CD4-positive, alpha-beta T cell (primary cell): ENCODE measurements around the gene ASCC2. TPM values are rescaled to one million over a fixed set of nuclear protein-coding genes. Genes with fewer than 3 reads are reported as not detected.

Experiments
- ATAC-seq: fragments of 200-7000 bp; cut with Tn5 transposase; one replicate; pipeline ENCODE4 v1.10.0; 2022; ENCODE audit warnings: mild to moderate bottlenecking; ENCODE audit not compliant: poor library complexity
- CTCF ChIA-PET: fragments of 350-600 bp; sonication (Branson Sonifier 250); formaldehyde crosslinking; loops from one replicate; lab custom pipeline; 2021; ENCODE audit warnings: antibody characterized with exemption, inconsistent platforms; lab: Charles Lee
- POLR2A ChIA-PET: fragments of 350-600 bp; sonication (Branson Sonifier 250); formaldehyde crosslinking; loops from one replicate; lab custom pipeline; 2021; ENCODE audit warnings: antibody characterized with exemption, inconsistent platforms; lab: Charles Lee
- DNase-seq, 14 experiments: peaks; one replicate each; pipeline ENCODE4 v3.0.0-alpha.2; 2013 to 2020; ENCODE audit warnings: mixed read lengths in 2 of 14
- H3K27ac ChIP-seq, 2 donors: one replicate each; pipeline versions ENCODE4 v1.5.1 to v1.7.0; 2013; ENCODE audit warnings: low read length in 2 of 2, low read depth in 1 of 2, mild to moderate bottlenecking in 1 of 2
- H3K27me3 ChIP-seq, 2 experiments: 1 replicate in 1 of 2; 2 replicates in 1 of 2; pipeline versions ENCODE4 v1.6.1 to v1.7.0; 2013; ENCODE audit warnings: low read length in 2 of 2, control low read depth in 1 of 2, mild to moderate bottlenecking in 1 of 2, moderate library complexity in 1 of 2; ENCODE audit not compliant: insufficient read depth in 2 of 2, control insufficient read depth in 1 of 2
- H3K36me3 ChIP-seq: one replicate; pipeline ENCODE4 v1.6.1; 2013; ENCODE audit warnings: low read length, control low read depth; ENCODE audit not compliant: insufficient read depth
- H3K4me1 ChIP-seq: one replicate; pipeline ENCODE4 v1.6.1; 2013; ENCODE audit warnings: low read length, control low read depth; ENCODE audit not compliant: insufficient read depth
- H3K4me3 ChIP-seq: one replicate; pipeline ENCODE4 v1.5.1; 2013; ENCODE audit warnings: mild to moderate bottlenecking, low read length, moderate library complexity
- H3K9me3 ChIP-seq, 2 experiments: 1 replicate in 1 of 2; 2 replicates in 1 of 2; pipeline versions ENCODE4 v1.6.1 to v1.7.0; 2013; ENCODE audit warnings: low read length in 2 of 2, mild to moderate bottlenecking in 2 of 2, control low read depth in 1 of 2, moderate library complexity in 1 of 2; ENCODE audit not compliant: control insufficient read depth in 1 of 2, insufficient read depth in 1 of 2
- H3K27ac Mint-ChIP-seq: one replicate; pipeline ENCODE4 v1.8.0; 2020; ENCODE audit warnings: mixed read lengths
- H3K27me3 Mint-ChIP-seq: one replicate; pipeline ENCODE4 v1.8.0; 2021; ENCODE audit warnings: mixed read lengths
- H3K36me3 Mint-ChIP-seq: one replicate; pipeline ENCODE4 v1.8.0; 2021; ENCODE audit warnings: low read depth, mixed read lengths
- H3K4me1 Mint-ChIP-seq: one replicate; pipeline ENCODE4 v1.8.0; 2021; ENCODE audit warnings: low read depth, mixed read lengths
- H3K4me3 Mint-ChIP-seq: one replicate; pipeline ENCODE4 v1.8.0; 2020; ENCODE audit warnings: mild to moderate bottlenecking, mixed read lengths
- H3K9me3 Mint-ChIP-seq: one replicate; pipeline ENCODE4 v1.8.0; 2020; ENCODE audit warnings: mixed read lengths
- intact Hi-C, 2 experiments: fragments of 100-400 bp; cut with DNase I in 1 of 2; cut with micrococcal nuclease in 1 of 2; formaldehyde crosslinking; loops; one replicate each; pipeline versions ENCODE4 v1.15.1 to v1.9.0; 2023 to 2025; cut with DNase I, micrococcal nuclease
- polyA plus RNA-seq, 2 donors: library from polyadenylated mRNA; unstranded; fragments of 120-200 nt; gene quantifications; one replicate each; pipeline ENCODE4 v1.2.1, GENCODE V29; 2013
- total RNA-seq, 174 experiments: library from RNA in 2 of 174; stranded (reverse) in 2 of 174; gene quantifications; one replicate each; pipeline ENCODE4 v1.2.3 and lab custom pipeline; 2021 to 2026
- TF ChIP-seq, protein P1 (sequence below): fragments of 200-600 bp; IDR thresholded peaks from one replicate; pipeline ENCODE4 v1.8.0; 2022; ENCODE audit warnings: antibody characterized with exemption, mild to moderate bottlenecking

The ASCC2 gene, protein sequence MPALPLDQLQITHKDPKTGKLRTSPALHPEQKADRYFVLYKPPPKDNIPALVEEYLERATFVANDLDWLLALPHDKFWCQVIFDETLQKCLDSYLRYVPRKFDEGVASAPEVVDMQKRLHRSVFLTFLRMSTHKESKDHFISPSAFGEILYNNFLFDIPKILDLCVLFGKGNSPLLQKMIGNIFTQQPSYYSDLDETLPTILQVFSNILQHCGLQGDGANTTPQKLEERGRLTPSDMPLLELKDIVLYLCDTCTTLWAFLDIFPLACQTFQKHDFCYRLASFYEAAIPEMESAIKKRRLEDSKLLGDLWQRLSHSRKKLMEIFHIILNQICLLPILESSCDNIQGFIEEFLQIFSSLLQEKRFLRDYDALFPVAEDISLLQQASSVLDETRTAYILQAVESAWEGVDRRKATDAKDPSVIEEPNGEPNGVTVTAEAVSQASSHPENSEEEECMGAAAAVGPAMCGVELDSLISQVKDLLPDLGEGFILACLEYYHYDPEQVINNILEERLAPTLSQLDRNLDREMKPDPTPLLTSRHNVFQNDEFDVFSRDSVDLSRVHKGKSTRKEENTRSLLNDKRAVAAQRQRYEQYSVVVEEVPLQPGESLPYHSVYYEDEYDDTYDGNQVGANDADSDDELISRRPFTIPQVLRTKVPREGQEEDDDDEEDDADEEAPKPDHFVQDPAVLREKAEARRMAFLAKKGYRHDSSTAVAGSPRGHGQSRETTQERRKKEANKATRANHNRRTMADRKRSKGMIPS
- total RNA-seq = 10 to 100 TPM; 67.1 to 68.3 TPM
- 51.3 TPM for polyA plus RNA-seq (2013, experiment 1 of 2)
- polyA plus RNA-seq (2013, experiment 2 of 2) = 68.0 TPM
- 42.0 to 91.3 (median 63.1) reads per million in 172 experiments for total RNA-seq (lab: John Stamatoyannopoulos, UW)

DNA sequence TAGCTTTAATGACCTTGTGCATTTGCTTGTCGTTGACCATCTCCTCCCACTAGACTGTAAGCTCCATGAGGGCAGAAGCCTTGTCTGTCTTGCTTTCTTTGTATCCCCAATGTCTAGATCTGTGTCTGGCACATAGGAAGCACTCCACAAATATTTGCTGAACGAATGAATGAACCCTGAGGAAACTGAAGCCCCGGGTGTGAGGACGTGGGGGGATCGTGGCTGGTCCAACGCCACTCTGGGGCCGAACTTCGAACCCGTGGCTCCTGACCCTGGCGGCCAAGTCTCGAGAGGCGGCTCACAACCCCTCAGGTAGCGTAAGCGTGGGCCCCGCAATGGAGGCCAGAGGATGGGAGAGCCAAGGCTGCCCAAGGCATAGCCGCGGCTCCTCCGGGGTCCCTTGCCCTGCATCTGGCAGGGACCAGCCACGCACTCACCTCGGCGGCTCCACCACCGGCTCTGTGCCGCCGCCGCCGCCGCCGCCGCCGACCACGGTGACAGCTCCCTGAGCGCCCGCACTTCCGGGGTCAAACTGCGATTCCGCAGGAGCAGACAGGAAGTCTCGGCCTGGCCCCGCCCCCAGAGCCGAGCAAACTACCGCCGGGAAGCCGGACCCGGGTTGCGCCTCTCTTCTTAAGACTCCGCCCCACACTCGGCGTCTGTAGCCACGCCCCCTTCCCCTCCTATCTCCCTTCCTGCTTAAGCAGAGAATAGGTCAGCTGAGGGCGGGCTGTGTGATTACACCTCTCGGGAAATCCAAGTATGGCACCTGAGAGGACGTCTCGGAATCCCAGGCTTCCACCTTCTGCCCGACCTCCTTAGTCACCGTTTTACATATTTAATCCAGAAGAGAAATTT lies at the start of gene ASCC2:
Gene ASCC2 (minus strand): TSS at position 534 of the 858 bp plus-strand sequence. CDS start 5,949 bp downstream, outside the sequence.
- intact Hi-C loops = loop anchor here (1.0 to 10.0 kb wide), 9 partner anchors 45 to 587 kb away; partner anchors contain the start of genes MTMR3 (in 2 of the 2), AP1B1 (in 1 of the 2), MTFP1 (in 1 of the 2) and NF2 (in 1 of the 2)
- H3K27ac ChIP-seq = peak within 1 kb of the TSS; percentile 75 to 88
- ChIA-PET CTCF (interaction anchor here (1.0 to 1.2 kb wide), 2 partner anchors 167 to 284 kb away, joined by 3 read pairs; partner anchors contain the start of gene THOC5), POLR2A (interaction anchor here (0.6 to 2.4 kb wide), 11 partner anchors 9 to 586 kb away, joined by 3 to 14 read pairs (median 4); partner anchors contain the start of genes MTMR3, NF2, THOC5 and UQCR10)
- TF ChIP-seq, protein P1, sequence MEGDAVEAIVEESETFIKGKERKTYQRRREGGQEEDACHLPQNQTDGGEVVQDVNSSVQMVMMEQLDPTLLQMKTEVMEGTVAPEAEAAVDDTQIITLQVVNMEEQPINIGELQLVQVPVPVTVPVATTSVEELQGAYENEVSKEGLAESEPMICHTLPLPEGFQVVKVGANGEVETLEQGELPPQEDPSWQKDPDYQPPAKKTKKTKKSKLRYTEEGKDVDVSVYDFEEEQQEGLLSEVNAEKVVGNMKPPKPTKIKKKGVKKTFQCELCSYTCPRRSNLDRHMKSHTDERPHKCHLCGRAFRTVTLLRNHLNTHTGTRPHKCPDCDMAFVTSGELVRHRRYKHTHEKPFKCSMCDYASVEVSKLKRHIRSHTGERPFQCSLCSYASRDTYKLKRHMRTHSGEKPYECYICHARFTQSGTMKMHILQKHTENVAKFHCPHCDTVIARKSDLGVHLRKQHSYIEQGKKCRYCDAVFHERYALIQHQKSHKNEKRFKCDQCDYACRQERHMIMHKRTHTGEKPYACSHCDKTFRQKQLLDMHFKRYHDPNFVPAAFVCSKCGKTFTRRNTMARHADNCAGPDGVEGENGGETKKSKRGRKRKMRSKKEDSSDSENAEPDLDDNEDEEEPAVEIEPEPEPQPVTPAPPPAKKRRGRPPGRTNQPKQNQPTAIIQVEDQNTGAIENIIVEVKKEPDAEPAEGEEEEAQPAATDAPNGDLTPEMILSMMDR = no peak
- DNase-seq (peak; percentile 97 to 100 (median 99)), ATAC-seq (peak; percentile 97)
- Mint-ChIP-seq H3K9me3 (no peaks in the 10 kb centered on the region), H3K36me3 (peaks cover 34% of the 10 kb centered on the region), H3K27me3 (no peaks in the 10 kb centered on the region), H3K4me3 (peak within 1 kb of the TSS; percentile 94), H3K27ac (peak within 1 kb of the TSS; percentile 94), H3K4me1 (peaks cover 50% of the 10 kb centered on the region)
- H3K4me3 ChIP-seq = peak within 1 kb of the TSS; percentile 72
- H3K36me3 ChIP-seq = peaks cover 14% of the 10 kb centered on the region
- H3K4me1 ChIP-seq = peaks cover 27% of the 10 kb centered on the region
- no peaks in the 10 kb centered on the region for H3K27me3 ChIP-seq
- H3K9me3 ChIP-seq = no peaks in the 10 kb centered on the region

DNA sequence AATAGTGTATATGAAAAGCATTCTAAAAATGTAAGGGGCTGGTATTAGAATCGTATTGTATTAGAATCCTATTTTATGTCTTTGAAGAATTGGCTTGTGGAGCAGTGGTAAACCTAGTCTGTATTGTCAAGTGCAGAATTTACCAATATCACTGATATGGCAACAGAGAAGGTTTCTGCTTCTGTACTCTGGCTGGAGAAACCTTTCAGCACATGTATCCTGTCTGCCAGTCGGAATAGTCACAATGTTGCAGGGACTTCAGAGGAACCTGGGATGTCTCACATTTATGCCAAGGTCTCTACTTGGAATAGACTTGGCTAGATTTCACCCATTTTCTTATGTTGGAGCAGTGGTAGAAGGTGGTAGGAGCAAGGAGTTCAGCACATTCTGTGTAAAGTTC lies 49.3 kb upstream of the ASCC2 start:
- intact Hi-C loops = loop anchor here in 1 of 2 experiments (10.0 kb wide), 1 partner anchor 613 kb away; no protein-coding TSS in a partner anchor
- no peaks in the 10 kb centered on the region for H3K27me3 Mint-ChIP-seq
- H3K4me1 Mint-ChIP-seq = peaks cover 25% of the 10 kb centered on the region
- H3K36me3 ChIP-seq = no peaks in the 10 kb centered on the region
- ATAC-seq (no peak), DNase-seq (no peak)
- H3K4me3 ChIP-seq = no peak overlapping the region
- H3K27ac ChIP-seq = no peak overlapping the region
- no peak overlapping the region for H3K4me3 Mint-ChIP-seq
- peaks cover 22% of the 10 kb centered on the region for H3K4me1 ChIP-seq
- H3K36me3 Mint-ChIP-seq = peaks cover 6% of the 10 kb centered on the region
- no peaks in the 10 kb centered on the region for H3K9me3 Mint-ChIP-seq
- ChIA-PET POLR2A (no interaction called here), CTCF (no interaction called here)
- no peaks in the 10 kb centered on the region for H3K9me3 ChIP-seq
- no peak overlapping the region for H3K27ac Mint-ChIP-seq
- no peaks in the 10 kb centered on the region for H3K27me3 ChIP-seq
- TF ChIP-seq, protein P1 = no peak
